IMR-90 (cell line): ENCODE data around the gene IFT52.

Experiments
- BHLHE40 ChIP-seq: fragments of 150-350 bp; IDR thresholded peaks from 2 replicates; pipeline ENCODE4 v1.6.1; 2016; ENCODE audit warnings: mild to moderate bottlenecking, low read depth, low read length
- CTCF ChIP-seq: conservative IDR thresholded peaks from 2 replicates; pipeline ENCODE4 v1.5.1; 2012; ENCODE audit warnings: mild to moderate bottlenecking, low read depth, low read length, improper control_type of control experiment
- POLR2A ChIP-seq: IDR thresholded peaks from 2 replicates; pipeline ENCODE4 v1.6.1; 2012; ENCODE audit warnings: mild to moderate bottlenecking, low read depth, low read length

GRCh38 chr20:43650997-43651525 lies 60.3 kb downstream of the IFT52 start:
- no peak for TF ChIP-seq CTCF
- no peak for TF ChIP-seq POLR2A
- no peak for TF ChIP-seq BHLHE40
